Mesodermal cell (in vitro differentiated cells): Measurements from ENCODE around the gene BZW2. TPM values are rescaled to one million over a fixed set of nuclear protein-coding genes. Genes with fewer than 3 reads are reported as not detected.

Source experiments
- H3K27ac ChIP-seq: 2 replicates; pipeline ENCODE4 v1.7.0; 2013; ENCODE audit warnings: mild to moderate bottlenecking, low read depth, low read length, moderate library complexity; ENCODE audit not compliant: severe bottlenecking
- H3K36me3 ChIP-seq: 2 replicates; pipeline ENCODE4 v1.7.1; 2013; ENCODE audit warnings: mild to moderate bottlenecking, low read length, moderate library complexity; ENCODE audit not compliant: control insufficient read depth, insufficient read depth
- H3K4me1 ChIP-seq: one replicate; pipeline ENCODE4 v1.7.1; 2013; ENCODE audit warnings: mild to moderate bottlenecking, low read length; ENCODE audit not compliant: insufficient read depth, control insufficient read depth, poor library complexity, severe bottlenecking
- H3K4me3 ChIP-seq: 2 replicates; pipeline ENCODE4 v1.7.0; 2013; ENCODE audit warnings: low read length, control low read depth, mild to moderate bottlenecking; ENCODE audit not compliant: insufficient read depth, poor library complexity, severe bottlenecking; ENCODE audit errors: extremely low read depth
- H3K9me3 ChIP-seq: 2 replicates; pipeline ENCODE4 v1.7.1; 2013; ENCODE audit warnings: mild to moderate bottlenecking, low read length, moderate library complexity; ENCODE audit not compliant: control insufficient read depth
- WGBS, 2 experiments: methylation state at CpG; one replicate each; pipeline ENCODE4 v1.1.5; 2013; ENCODE audit warnings: missing lambda C conversion rate in 2 of 2; ENCODE audit not compliant: insufficient coverage in 2 of 2; 5-methylcytosine and 5-hydroxymethylcytosine counted together
- polyA plus RNA-seq, 2 experiments: library from polyadenylated mRNA; stranded (reverse); fragments of 50-300 nt; gene quantifications; one replicate each; pipeline ENCODE4 v1.2.3, GENCODE V29; 2013

BZW2 gene
- 153 TPM for polyA plus RNA-seq (2013, experiment 1 of 2)
- 137 TPM for polyA plus RNA-seq (2013, experiment 2 of 2)

DNA sequence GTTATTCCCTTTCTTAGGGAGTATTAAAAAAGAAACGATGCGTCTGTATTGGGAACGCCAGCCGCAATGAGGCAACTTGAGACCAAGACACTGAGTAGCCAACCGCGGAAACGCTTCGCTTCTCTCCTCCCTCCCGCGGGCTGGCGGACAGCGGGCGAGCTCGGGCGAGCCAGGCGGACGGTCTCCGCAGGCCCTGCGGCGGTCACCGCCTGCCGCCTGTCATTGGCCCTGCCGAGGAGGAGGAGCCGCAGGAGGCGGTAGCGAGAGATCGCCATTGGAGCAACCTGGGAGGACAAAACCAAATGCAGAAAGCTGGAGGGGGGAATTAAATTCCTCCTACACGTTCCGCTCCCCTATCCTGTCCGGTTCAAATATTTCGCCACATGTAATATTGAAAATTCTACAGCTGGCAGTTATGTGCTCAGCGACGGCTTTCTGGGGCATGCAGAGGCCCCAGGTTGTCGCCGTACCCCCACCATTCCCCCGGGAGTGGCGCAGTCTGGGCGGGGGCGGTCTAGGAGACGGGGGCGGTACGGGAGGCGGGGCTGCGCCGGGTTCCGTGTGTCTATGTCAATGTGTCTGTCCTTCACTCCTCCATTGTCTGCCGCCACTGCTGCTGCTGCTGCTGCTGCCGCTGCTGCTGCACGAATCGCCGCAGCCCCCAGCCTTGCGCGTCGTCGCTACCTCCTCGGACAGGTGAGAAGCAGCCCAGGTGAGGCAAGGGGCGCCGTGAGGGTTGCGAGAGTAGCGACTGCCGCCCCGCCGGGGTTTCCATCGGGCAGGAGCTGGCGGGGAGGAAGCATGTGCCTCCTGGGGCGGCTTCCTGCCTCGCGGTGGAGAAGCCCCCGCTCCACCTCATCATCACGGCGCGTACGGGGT, at the start of gene BZW2, which contains the start of gene ANKMY2:
BZW2 (plus strand) TSS at position 589 of the 879 bp plus-strand sequence. CDS start 19,263 bp downstream, outside the sequence.
ANKMY2 (minus strand) TSS at position 162 of the 879 bp plus-strand sequence. CDS start 181 bp downstream, outside the sequence.
- Histone ChIP-seq H3K27ac (peak within 1 kb of the TSS; percentile 99), H3K4me3 (peak within 1 kb of the TSS; percentile 80), H3K4me1 (peaks cover 28% of the 10 kb centered on the region), H3K36me3 (peaks cover 14% of the 10 kb centered on the region), H3K9me3 (no peaks in the 10 kb centered on the region)
- 0% methylated on average over 37 to 48 of the region's 73 CpGs for WGBS, 2 experiments

DNA sequence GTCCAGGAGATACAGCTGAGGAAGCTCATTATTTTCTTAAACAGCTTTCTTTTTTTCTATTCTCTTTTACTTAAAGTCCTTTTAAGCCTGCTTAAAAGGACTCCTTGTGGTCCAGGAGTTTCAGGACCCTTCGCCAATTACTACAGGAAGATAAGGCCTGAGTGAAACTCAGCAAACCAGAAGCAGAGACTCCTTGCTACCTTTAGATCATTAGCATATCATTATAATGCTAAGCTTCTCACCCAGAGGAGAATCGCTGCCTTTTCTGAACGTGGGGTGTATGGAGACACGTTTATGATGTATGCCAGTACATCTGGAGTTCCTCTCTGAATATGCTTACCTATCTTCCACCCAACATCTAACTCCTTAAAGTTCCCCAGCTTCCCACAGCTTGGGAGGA, 48.0 kb upstream of the BZW2 start:
- H3K9me3 ChIP-seq: no peaks in the 10 kb centered on the region
- H3K4me3 ChIP-seq: no peak overlapping the region
- H3K27ac ChIP-seq: no peak overlapping the region
- peaks cover 6% of the 10 kb centered on the region for H3K4me1 ChIP-seq
- H3K36me3 ChIP-seq: peaks cover 38% of the 10 kb centered on the region
- 100% methylated on average over 1 of the region's 4 CpGs; no CpG with 5 or more reads in 1 of the 2 experiments for WGBS, 2 experiments

GRCh38 chr7:16599860-16600259, 46.1 kb upstream of the BZW2 start:
- WGBS, 2 experiments: 93 to 96% methylated on average over 7 of the region's 7 CpGs
- H3K36me3 ChIP-seq: peaks cover 52% of the 10 kb centered on the region
- no peaks in the 10 kb centered on the region for H3K9me3 ChIP-seq
- H3K4me3 ChIP-seq: no peak overlapping the region
- H3K27ac ChIP-seq: no peak overlapping the region
- H3K4me1 ChIP-seq: no peaks in the 10 kb centered on the region

DNA sequence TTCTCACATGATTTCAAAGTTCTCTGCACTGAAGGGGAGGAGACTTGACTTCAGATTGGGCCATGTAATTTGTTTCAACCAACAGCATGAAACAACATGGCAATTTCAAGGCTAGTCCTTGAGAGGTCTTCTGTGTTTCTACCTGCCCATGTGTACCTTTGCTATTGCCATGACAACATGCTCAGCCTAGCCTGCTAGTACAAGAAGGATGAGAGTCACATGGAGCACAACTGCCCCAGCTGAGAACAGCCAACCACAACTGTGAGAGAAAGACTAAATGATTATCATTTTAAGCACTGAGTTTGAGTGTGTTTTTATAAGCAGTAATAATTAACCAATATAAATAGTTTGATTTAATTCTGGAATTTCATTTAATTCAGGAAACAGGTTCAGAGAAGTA, 42.3 kb upstream of the BZW2 start:
- H3K36me3 ChIP-seq: peaks cover 69% of the 10 kb centered on the region

DNA sequence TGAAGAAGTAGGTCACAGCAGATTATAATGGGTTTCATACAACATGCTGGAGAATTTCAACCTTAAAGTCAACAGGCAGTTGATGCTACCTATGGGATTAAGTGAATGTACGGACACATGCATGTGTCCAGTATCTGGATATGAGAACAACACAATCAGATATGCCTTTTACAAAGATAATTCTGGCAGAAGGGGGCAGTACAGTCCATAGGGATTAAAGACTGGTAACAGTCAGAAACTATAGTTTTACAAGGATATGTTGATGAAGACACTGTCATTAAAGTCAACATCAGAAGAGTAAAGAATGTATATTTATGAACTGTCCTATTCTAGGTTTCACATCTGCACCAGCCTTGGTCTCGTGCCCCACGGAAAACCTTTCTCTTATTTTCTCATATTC, 41.9 kb upstream of the BZW2 start:
- 87% methylated on average over 3 of the region's 3 CpGs; no CpG with 5 or more reads in 1 of the 2 experiments for WGBS, 2 experiments
- Histone ChIP-seq H3K9me3 (no peaks in the 10 kb centered on the region), H3K4me1 (no peaks in the 10 kb centered on the region), H3K36me3 (peaks cover 73% of the 10 kb centered on the region), H3K4me3 (no peak overlapping the region), H3K27ac (no peak overlapping the region)

More for the DNA sequence above, 42.3 kb upstream of the BZW2 start:
- Histone ChIP-seq H3K4me1 (no peaks in the 10 kb centered on the region), H3K4me3 (no peak overlapping the region), H3K9me3 (no peaks in the 10 kb centered on the region), H3K27ac (no peak overlapping the region)

DNA sequence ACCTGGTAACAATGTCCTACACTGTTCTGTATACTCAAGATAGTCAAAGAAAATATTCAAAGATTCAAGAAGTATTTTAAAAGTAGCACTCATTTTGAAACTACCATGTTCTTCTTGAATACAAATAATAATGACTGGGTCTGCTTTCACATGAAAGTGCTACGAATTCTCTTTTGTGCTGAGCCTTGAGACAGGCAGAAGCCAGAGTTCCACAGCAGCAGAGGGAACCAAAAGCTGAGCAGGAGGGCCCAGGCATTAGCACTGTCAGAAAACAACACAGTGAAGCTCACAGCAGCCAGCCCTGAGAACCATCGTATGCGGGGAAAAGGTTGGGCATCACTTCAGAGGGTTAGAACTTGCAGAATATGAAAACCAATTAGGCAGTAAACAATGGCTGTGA, 39.3 kb upstream of the BZW2 start:
- no peak overlapping the region for H3K27ac ChIP-seq
- WGBS, 2 experiments: 85 to 90% methylated on average over 2 to 3 of the region's 3 CpGs
- no peak overlapping the region for H3K4me3 ChIP-seq
- H3K9me3 ChIP-seq: no peaks in the 10 kb centered on the region
- peaks cover 60% of the 10 kb centered on the region for H3K36me3 ChIP-seq
- no peaks in the 10 kb centered on the region for H3K4me1 ChIP-seq

DNA sequence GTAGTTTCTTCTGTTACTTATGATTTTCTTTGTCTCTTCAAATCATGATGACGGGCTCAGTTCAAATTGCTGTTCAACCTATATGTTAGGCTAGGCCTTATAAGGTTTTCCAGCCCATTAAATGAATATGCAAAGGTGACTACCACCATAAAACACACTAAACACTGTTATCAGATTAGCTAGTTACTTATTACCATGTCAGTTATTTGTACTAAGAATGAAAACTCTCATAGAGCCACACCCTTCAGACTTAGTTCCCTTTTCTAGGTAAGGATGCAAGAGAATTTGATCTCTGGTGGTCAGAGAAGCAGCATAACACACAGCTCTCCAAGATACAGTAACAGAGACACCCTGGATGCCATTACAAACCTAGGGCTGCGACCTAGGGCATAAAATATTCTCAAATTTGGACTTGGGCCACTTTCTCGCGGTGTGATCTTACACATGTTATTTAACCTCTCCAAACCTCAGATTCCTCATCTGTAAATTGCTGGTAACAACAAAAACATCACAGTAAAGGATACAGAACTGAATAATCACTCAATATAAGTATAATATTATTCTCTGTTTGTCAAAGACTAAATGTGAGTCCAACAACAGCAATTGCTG, 36.0 kb upstream of the BZW2 start:
- Histone ChIP-seq H3K4me1 (no peaks in the 10 kb centered on the region), H3K36me3 (peaks cover 39% of the 10 kb centered on the region), H3K27ac (no peak overlapping the region), H3K4me3 (no peak overlapping the region), H3K9me3 (no peaks in the 10 kb centered on the region)
- 83 to 96% methylated on average over 1 to 4 of the region's 4 CpGs for WGBS, 2 experiments

DNA sequence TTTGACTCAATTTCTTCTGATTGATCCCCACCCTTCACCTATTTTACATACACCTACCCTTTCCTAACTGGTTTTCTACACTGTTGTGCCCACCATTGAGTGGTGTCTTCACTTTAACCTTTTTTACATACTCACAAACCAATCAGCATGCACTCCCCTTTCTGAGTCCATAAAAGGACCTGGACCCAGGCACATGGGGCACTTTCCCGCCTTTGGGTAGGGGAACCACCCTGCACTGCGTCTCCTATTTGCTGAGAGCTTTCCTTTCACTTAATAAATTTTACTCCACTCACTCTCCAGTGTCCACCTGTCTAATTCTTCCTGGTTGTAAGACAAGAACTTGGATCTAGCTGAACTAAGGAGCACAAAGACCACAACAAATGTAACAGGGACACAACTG, 34.3 kb upstream of the BZW2 start:
- Histone ChIP-seq H3K27ac (no peak overlapping the region), H3K4me3 (no peak overlapping the region), H3K4me1 (no peaks in the 10 kb centered on the region), H3K9me3 (no peaks in the 10 kb centered on the region), H3K36me3 (peaks cover 39% of the 10 kb centered on the region)
- WGBS, 2 experiments: 86 to 100% methylated on average over 2 of the region's 2 CpGs

GRCh38 chr7:16615228-16615627, 30.8 kb upstream of the BZW2 start:
- H3K4me1 ChIP-seq: no peaks in the 10 kb centered on the region
- no peak overlapping the region for H3K27ac ChIP-seq
- 63 to 65% methylated on average over 4 of the region's 5 CpGs for WGBS, 2 experiments
- no peaks in the 10 kb centered on the region for H3K9me3 ChIP-seq
- H3K4me3 ChIP-seq: no peak overlapping the region
- peaks cover 28% of the 10 kb centered on the region for H3K36me3 ChIP-seq

- Histone ChIP-seq H3K4me1 (no peaks in the 10 kb centered on the region), H3K27ac (no peak overlapping the region), H3K9me3 (no peaks in the 10 kb centered on the region), H3K4me3 (no peak overlapping the region), H3K36me3 (peaks cover 31% of the 10 kb centered on the region)
- WGBS, 2 experiments: 80% methylated on average over 1 to 2 of the region's 4 CpGs
These were observed 29.9 kb upstream of the BZW2 start for GRCh38 chr7:16616122-16616521.

- H3K9me3 ChIP-seq: no peaks in the 10 kb centered on the region
- 84 to 90% methylated on average over 15 to 17 of the region's 18 CpGs for WGBS, 2 experiments
- H3K36me3 ChIP-seq: peaks cover 33% of the 10 kb centered on the region
- H3K27ac ChIP-seq: no peak overlapping the region
- H3K4me1 ChIP-seq: no peaks in the 10 kb centered on the region
- no peak overlapping the region for H3K4me3 ChIP-seq
These were observed 29.4 kb upstream of the BZW2 start for GRCh38 chr7:16616542-16616941.
